Spleen (tissue), 11 donors: Measurements from ENCODE around the gene TEX44. TPM values are rescaled to one million over a fixed set of nuclear protein-coding genes. Genes with fewer than 3 reads are reported as not detected.

Experiments
- DNase-seq: peaks from one replicate; pipeline ENCODE4 v3.0.0-alpha.2; 2020
- H3K27ac ChIP-seq, 8 donors: fragments of 200-600 bp; sonication (generic) in 7 of 8; 1 replicate in 4 of 8; 2 replicates in 4 of 8; pipeline versions ENCODE4 v1.5.0 to v1.8.0; 2016 to 2021; ENCODE audit warnings: inconsistent platforms in 4 of 8, mild to moderate bottlenecking in 4 of 8, moderate library complexity in 1 of 8
- H3K27me3 ChIP-seq, 7 donors: fragments of 200-600 bp; sonication (generic) in 6 of 7; replicated peaks in 1 of 7; 1 replicate in 4 of 7; 2 replicates in 3 of 7; pipeline versions ENCODE4 v1.5.0 to v1.8.0; 2016 to 2021; ENCODE audit warnings: inconsistent platforms in 3 of 7, mild to moderate bottlenecking in 1 of 7
- H3K36me3 ChIP-seq, 6 donors: fragments of 200-600 bp; sonication (generic) in 5 of 6; 1 replicate in 4 of 6; 2 replicates in 2 of 6; pipeline versions ENCODE4 v1.5.0 to v1.8.0; 2016 to 2021; ENCODE audit warnings: inconsistent platforms in 2 of 6
- H3K4me1 ChIP-seq, 6 donors: fragments of 200-600 bp; sonication (generic) in 5 of 6; 1 replicate in 3 of 6; 2 replicates in 3 of 6; pipeline versions ENCODE4 v1.5.0 to v1.8.0; 2016 to 2021; ENCODE audit warnings: inconsistent platforms in 3 of 6
- H3K4me3 ChIP-seq, 8 donors: fragments of 200-600 bp; sonication (generic) in 7 of 8; 1 replicate in 4 of 8; 2 replicates in 4 of 8; pipeline versions ENCODE4 v1.5.0 to v1.8.0; 2016 to 2021; ENCODE audit warnings: inconsistent platforms in 4 of 8, mild to moderate bottlenecking in 4 of 8, moderate library complexity in 2 of 8
- H3K9me3 ChIP-seq, 8 donors: fragments of 200-600 bp; sonication (generic) in 7 of 8; 1 replicate in 4 of 8; 2 replicates in 4 of 8; pipeline versions ENCODE4 v1.5.0 to v1.8.0; 2016 to 2021; ENCODE audit warnings: inconsistent platforms in 4 of 8
- POLR2A ChIP-seq, 3 donors: fragments of 450-650 bp; IDR thresholded peaks; one replicate each; pipeline ENCODE4 v1.5.1; 2017; ENCODE audit warnings: antibody characterized with exemption in 3 of 3, mild to moderate bottlenecking in 1 of 3
- POLR2AphosphoS5 ChIP-seq, 3 donors: sonication (generic); formaldehyde crosslinking; IDR thresholded peaks; one replicate each; pipeline ENCODE4 v1.5.1; 2017; ENCODE audit warnings: antibody characterized with exemption in 3 of 3
- WGBS, 5 donors: extraction: QIAGEN DNeasy Blood & Tissue Kit in 3 of 5; methylation state at CpG; one replicate each; pipeline versions ENCODE4 v1.1.5 to v1.1.7; 2013 to 2018; 5-methylcytosine and 5-hydroxymethylcytosine counted together
- intact Hi-C: fragments of 100-400 bp; cut with DNase I; formaldehyde crosslinking; loops from one replicate; pipeline ENCODE4 v1.15.0; 2023; ENCODE audit warnings: low total_unique reads
- polyA plus RNA-seq, 3 donors: library from polyadenylated mRNA; stranded (reverse); fragments of 200-250 nt; gene quantifications; one replicate each; pipeline ENCODE4 v1.2.1, GENCODE V29; 2013
- total RNA-seq, 7 donors: library from RNA; depleted of rRNA in 3 of 7; stranded (reverse); fragments of >200 nt in 3 of 7; fragmentation: NEBNext Ultra II Directional in 4 of 7; extraction: Animal tissue kit (Norgen Biotek cat#: 25700) in 4 of 7; gene quantifications; one replicate each; pipeline versions ENCODE4 v1.1.0 to v1.2.1, GENCODE V29; 2016 to 2021
- TF ChIP-seq, protein P1 (sequence below), 11 experiments: fragments of 200-600 bp in 7 of 11; fragments of 450-650 bp in 4 of 11; sonication (generic) in 4 of 11; IDR thresholded peaks in 8 of 11; conservative IDR thresholded peaks in 3 of 11; 1 replicate in 7 of 11; 2 replicates in 4 of 11; pipeline versions ENCODE4 v1.4.0 to v1.8.0; 2016 to 2021; ENCODE audit warnings: antibody characterized with exemption in 11 of 11, inconsistent platforms in 4 of 11, mild to moderate bottlenecking in 1 of 11
- donor health status: healthy with polysubstance abuse.
- donor health status: DM: no; HTN: no; CAD: no; lungs with moderate emphysema.
- donor health status: DM: no; HTN: no; CAD: no.
- donor health status: Bipolar disorder and iron deficiency.
- donor health status: healthy.
- donor health status: DM: no; HTN: no; CAD: no.
- donor health status: DM: yes; HTN: yes; CAD: no.

Gene TEX44
- total and polyA plus RNA-seq, 10 donors: not detected

DNA sequence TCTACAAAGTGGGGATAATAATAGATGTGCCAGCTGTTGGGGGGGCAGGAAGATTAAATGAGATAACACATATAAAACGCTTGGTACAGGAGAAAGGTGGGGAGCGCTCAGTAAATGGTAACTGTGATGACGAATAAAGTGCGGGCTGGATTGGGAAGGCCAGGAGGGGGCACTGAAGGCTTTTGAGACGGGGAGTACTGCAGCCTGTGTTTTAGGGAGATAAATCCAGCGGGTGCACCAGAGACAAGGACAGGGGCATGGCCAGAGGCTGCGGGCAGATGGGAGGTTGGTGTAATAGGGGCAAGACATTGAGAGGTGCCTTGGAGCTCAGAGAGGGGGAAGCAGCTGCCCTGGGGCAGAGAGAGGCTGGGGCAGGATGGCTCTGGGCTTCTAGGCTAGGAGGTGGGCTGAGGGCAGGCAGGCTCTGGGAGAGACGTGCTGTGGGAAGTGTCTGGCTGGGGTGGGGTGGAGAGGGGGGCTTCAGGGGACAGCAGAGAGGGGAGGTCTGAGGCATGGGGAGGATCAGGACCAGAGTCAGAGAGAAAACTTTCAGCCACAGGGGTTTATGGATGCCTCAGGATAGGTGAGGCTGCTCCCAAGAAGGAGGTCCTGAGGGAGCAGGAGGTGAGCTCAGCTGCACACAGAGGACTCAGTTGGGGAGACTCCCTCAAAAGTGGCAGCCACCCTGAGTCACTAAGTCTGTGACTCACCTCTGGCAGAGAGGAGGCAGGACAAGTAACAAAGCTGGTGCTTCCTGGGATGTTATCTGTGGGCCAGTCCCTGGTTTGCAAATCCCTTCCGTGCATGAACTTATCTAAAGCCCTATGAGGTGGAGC lies 18.8 kb downstream of the TEX44 start:
- Histone ChIP-seq H3K4me1 (peaks cover 25 to 54% (median 44%) of the 10 kb centered on the region in 6 donors), H3K27me3 (peaks cover 0 to 23% (median 0%) of the 10 kb centered on the region in 7 donors), H3K36me3 (no peaks in the 10 kb centered on the region), H3K27ac (peak overlapping the region in 3 of 8 donors; percentile 91 to 94 (median 91)), H3K9me3 (no peaks in the 10 kb centered on the region), H3K4me3 (no peak overlapping the region)
- TF ChIP-seq, protein P1, sequence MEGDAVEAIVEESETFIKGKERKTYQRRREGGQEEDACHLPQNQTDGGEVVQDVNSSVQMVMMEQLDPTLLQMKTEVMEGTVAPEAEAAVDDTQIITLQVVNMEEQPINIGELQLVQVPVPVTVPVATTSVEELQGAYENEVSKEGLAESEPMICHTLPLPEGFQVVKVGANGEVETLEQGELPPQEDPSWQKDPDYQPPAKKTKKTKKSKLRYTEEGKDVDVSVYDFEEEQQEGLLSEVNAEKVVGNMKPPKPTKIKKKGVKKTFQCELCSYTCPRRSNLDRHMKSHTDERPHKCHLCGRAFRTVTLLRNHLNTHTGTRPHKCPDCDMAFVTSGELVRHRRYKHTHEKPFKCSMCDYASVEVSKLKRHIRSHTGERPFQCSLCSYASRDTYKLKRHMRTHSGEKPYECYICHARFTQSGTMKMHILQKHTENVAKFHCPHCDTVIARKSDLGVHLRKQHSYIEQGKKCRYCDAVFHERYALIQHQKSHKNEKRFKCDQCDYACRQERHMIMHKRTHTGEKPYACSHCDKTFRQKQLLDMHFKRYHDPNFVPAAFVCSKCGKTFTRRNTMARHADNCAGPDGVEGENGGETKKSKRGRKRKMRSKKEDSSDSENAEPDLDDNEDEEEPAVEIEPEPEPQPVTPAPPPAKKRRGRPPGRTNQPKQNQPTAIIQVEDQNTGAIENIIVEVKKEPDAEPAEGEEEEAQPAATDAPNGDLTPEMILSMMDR (IDR thresholded peaks at IDR 0.05 in 8 of 11, conservative IDR thresholded peaks at IDR 0.05 in 3 of 11): peak in 4 of 11 experiments; percentile 8 to 32 (median 15)
- no peak for TF ChIP-seq POLR2A (IDR thresholded peaks at IDR 0.05)
- DNase-seq: no peak
- WGBS, 5 donors: 50 to 70% (median 57%) methylated on average over 8 to 9 of the region's 9 CpGs
- intact Hi-C loops: loop anchor here (5.0 kb wide), 2 partner anchors 61 to 101 kb away; no protein-coding TSS in a partner anchor

DNA sequence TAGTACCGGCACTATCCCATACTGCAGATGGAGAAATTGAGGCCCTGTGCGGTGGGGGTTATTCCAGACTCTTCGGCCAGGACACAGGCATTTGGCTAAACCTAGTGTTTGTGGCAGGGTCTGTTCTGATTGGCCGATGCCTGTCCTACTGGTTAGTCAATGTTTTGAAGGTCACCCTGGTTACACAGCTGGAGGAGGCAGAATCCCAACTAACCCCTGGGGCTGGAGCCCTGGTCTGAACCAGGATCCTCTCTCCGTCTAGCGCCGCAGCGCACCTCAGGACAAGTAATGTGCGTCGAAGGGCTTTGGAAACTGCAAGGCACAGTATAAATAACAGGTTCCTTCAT lies 19.4 kb downstream of the TEX44 start:
- no peak for TF ChIP-seq POLR2AphosphoS5 (IDR thresholded peaks at IDR 0.05)
- Histone ChIP-seq H3K4me1 (peaks cover 25 to 60% (median 44%) of the 10 kb centered on the region in 6 donors), H3K36me3 (no peaks in the 10 kb centered on the region), H3K4me3 (no peak overlapping the region), H3K27ac (peak overlapping the region in 7 of 8 donors; percentile 19 to 97 (median 94)), H3K27me3 (peaks cover 0 to 23% (median 0%) of the 10 kb centered on the region in 7 donors), H3K9me3 (no peaks in the 10 kb centered on the region)
- DNase-seq: no peak
- 60 to 74% (median 65%) methylated on average over 10 of the region's 10 CpGs for WGBS, 5 donors
- intact Hi-C loops: loop anchor here (5.0 kb wide), 2 partner anchors 60 to 100 kb away; no protein-coding TSS in a partner anchor

DNA sequence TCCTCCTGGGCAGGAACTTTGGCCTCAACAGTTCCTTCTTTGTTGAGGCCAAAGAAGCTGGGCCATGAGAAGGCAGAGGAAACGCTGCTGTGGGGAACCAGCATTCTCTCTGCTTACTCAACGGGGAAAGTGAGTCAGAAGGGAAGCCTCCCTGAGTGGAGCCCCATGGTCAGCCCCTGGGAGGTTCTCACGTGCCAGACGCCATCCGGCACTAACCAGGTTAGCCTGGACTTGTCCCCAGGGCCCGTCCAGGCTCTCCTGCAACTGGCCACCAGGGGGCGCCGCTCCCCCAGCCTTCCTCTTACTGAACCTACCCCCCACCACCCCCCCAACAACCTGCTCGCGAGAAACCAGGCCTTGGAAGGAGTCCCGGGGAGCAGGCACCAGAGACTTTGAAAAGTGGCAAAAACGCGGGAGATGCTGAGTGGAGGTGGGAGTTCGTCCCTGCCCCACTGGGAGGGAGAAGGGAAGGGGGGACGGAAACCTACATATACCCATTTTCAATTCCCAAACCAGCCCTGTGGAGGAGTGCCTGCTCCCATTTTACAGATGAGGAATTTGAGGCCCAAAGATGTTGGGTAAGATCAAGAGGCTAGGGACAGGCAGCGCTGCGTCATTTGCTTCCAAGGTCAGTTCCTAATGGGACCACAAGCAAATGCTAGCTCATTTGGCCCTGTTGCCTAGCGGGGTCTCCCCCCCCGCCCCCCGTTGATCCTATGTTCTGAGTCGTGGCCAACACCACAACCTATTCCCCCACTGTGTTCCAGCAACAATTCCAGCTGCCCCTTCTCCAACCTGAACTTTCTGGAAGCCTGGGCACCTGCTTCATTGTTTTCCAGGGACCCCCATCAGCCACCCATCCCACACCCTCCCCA lies 20.0 kb downstream of the TEX44 start:
- TF ChIP-seq POLR2A (IDR thresholded peaks at IDR 0.05): no peak
- TF ChIP-seq, protein P1 (IDR thresholded peaks at IDR 0.05 in 8 of 11, conservative IDR thresholded peaks at IDR 0.05 in 3 of 11): peak; percentile 88 to 99 (median 98)
- TF ChIP-seq POLR2AphosphoS5 (IDR thresholded peaks at IDR 0.05): peak; percentile 41 to 55 (median 47)
- Histone ChIP-seq H3K9me3 (no peaks in the 10 kb centered on the region), H3K27ac (peak overlapping the region; percentile 86 to 97 (median 93)), H3K36me3 (no peaks in the 10 kb centered on the region), H3K4me3 (peak overlapping the region in 2 of 8 donors; percentile 56 to 80), H3K27me3 (peaks cover 0 to 23% (median 0%) of the 10 kb centered on the region in 7 donors), H3K4me1 (peaks cover 25 to 66% (median 44%) of the 10 kb centered on the region in 6 donors)
- intact Hi-C loops: loop anchor here (5.0 kb wide), 2 partner anchors 60 to 100 kb away; no protein-coding TSS in a partner anchor
- 14 to 20% (median 16%) methylated on average over 18 to 21 of the region's 21 CpGs for WGBS, 5 donors
- peak; percentile 97 for DNase-seq

DNA sequence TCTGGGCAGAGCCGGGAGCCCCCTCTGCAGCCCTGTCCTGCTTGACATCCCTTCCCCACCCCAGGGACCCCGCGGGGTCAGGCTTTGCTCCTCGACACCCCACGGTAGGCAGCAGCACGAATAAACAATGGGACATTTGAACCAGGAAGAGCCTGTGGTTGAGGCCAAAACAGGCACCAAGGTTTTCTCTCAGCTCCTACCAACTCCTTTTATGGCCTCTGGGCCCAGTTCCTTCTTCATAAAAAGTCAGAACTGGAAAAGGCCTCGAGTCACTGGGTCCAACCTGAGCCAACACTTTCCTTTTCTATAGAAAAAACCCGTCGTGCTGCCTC lies 20.6 kb downstream of the TEX44 start:
- Histone ChIP-seq H3K27me3 (peaks cover 0 to 23% (median 0%) of the 10 kb centered on the region in 7 donors), H3K9me3 (no peaks in the 10 kb centered on the region), H3K27ac (peak overlapping the region; percentile 86 to 97 (median 93)), H3K4me1 (peaks cover 25 to 68% (median 44%) of the 10 kb centered on the region in 6 donors), H3K4me3 (peak overlapping the region; percentile 41 to 80 (median 53)), H3K36me3 (no peaks in the 10 kb centered on the region)
- 1 to 7% (median 5%) methylated on average over 9 of the region's 9 CpGs for WGBS, 5 donors
- no peak for TF ChIP-seq POLR2A (IDR thresholded peaks at IDR 0.05)
- no peak for TF ChIP-seq POLR2AphosphoS5 (IDR thresholded peaks at IDR 0.05)
- TF ChIP-seq, protein P1 (IDR thresholded peaks at IDR 0.05 in 8 of 11, conservative IDR thresholded peaks at IDR 0.05 in 3 of 11): no peak
- DNase-seq: peak; percentile 85
- intact Hi-C loops: loop anchor here (5.0 kb wide), 2 partner anchors 59 to 99 kb away; no protein-coding TSS in a partner anchor
